Measurements from ENCODE around the gene ENTPD5.

The ENTPD5 gene

GRCh38 chr14:74064426-74064825 is 45.3 kb upstream of the ENTPD5 start:
- Histone ChIP-seq H3K36me3 (replicated peaks in 1 of 2; ENCODE audit: control insufficient read depth in 2 of 2, insufficient read depth in 2 of 2, low read length in 2 of 2) (peaks cover 19 to 81% of the 10 kb centered on the region in 2 donors), H2BK5ac (ENCODE audit: low read length) (no peak overlapping the region), H3K4ac (ENCODE audit: low read length) (no peak overlapping the region), H3K23ac (ENCODE audit: low read depth, low read length, poor library complexity) (no peak overlapping the region), H3K4me3 (ENCODE audit: low read length in 2 of 2) (no peak overlapping the region), H3K27me3 (ENCODE audit: control insufficient read depth in 3 of 3, insufficient read depth in 3 of 3, low read depth in 1 of 3, low read length in 3 of 3) (no peaks in the 10 kb centered on the region), H4K91ac (ENCODE audit: low read depth, low read length, poor library complexity) (no peak overlapping the region), H2BK15ac (ENCODE audit: low read length) (no peak overlapping the region), H2AK5ac (ENCODE audit: low read depth, low read length) (no peak overlapping the region), H3K79me1 (ENCODE audit: low read depth, low read length) (no peaks in the 10 kb centered on the region), H3K14ac (ENCODE audit: low read length) (no peak overlapping the region), H3K9me3 (replicated peaks in 1 of 2; ENCODE audit: control insufficient read depth in 2 of 2, insufficient read depth in 1 of 2, low read depth in 1 of 2, low read length in 2 of 2) (no peaks in the 10 kb centered on the region), H3K4me2 (ENCODE audit: insufficient read depth, low read length, poor library complexity, severe bottlenecking) (no peak overlapping the region), H2AFZ (ENCODE audit: low read length) (no peak overlapping the region), H3K9ac (ENCODE audit: low read depth, low read length, poor library complexity) (no peak overlapping the region), H4K8ac (ENCODE audit: low read depth, low read length) (no peak overlapping the region), H2BK120ac (ENCODE audit: low read depth, low read length) (no peak overlapping the region), H3K27ac (replicated peaks; ENCODE audit: low read length) (no peak overlapping the region), H3K18ac (ENCODE audit: low read length) (no peak overlapping the region), H2BK12ac (ENCODE audit: low read length) (no peak overlapping the region), H3K4me1 (ENCODE audit: control insufficient read depth in 2 of 2, insufficient read depth in 1 of 2, low read depth in 1 of 2, low read length in 2 of 2) (no peaks in the 10 kb centered on the region)
- DNase-seq (ENCODE audit: low spot score) = no peak

- no peak overlapping the region for H3K18ac ChIP-seq (ENCODE audit: low read length)
- no peak overlapping the region for H3K9ac ChIP-seq (ENCODE audit: low read depth, low read length, poor library complexity)
- no peak overlapping the region for H3K14ac ChIP-seq (ENCODE audit: low read length)
- no CpG with 5 or more reads among the region's 2 CpGs for WGBS, 2 donors (ENCODE audit: extremely low coverage in 2 of 2, insufficient read length in 2 of 2, insufficient replicate concordance in 1 of 2)
- no peak overlapping the region for H2BK15ac ChIP-seq (ENCODE audit: low read length)
- no peak overlapping the region for H2BK120ac ChIP-seq (ENCODE audit: low read depth, low read length)
- no peak overlapping the region for H3K27ac ChIP-seq (replicated peaks; ENCODE audit: low read length)
- H3K4me2 ChIP-seq (ENCODE audit: insufficient read depth, low read length, poor library complexity, severe bottlenecking) = no peak overlapping the region
- no peaks in the 10 kb centered on the region for H3K4me1 ChIP-seq (ENCODE audit: control insufficient read depth in 2 of 2, insufficient read depth in 1 of 2, low read depth in 1 of 2, low read length in 2 of 2)
- H2AFZ ChIP-seq (ENCODE audit: low read length) = no peak overlapping the region
- no peak overlapping the region for H2AK5ac ChIP-seq (ENCODE audit: low read depth, low read length)
- no peaks in the 10 kb centered on the region for H3K9me3 ChIP-seq (replicated peaks in 1 of 2; ENCODE audit: control insufficient read depth in 2 of 2, insufficient read depth in 1 of 2, low read depth in 1 of 2, low read length in 2 of 2)
- H4K8ac ChIP-seq (ENCODE audit: low read depth, low read length) = no peak overlapping the region
- H2BK12ac ChIP-seq (ENCODE audit: low read length) = no peak overlapping the region
- H2BK5ac ChIP-seq (ENCODE audit: low read length) = no peak overlapping the region
- H4K91ac ChIP-seq (ENCODE audit: low read depth, low read length, poor library complexity) = no peak overlapping the region
- DNase-seq (ENCODE audit: low spot score) = no peak
- no peak overlapping the region for H3K4me3 ChIP-seq (ENCODE audit: low read length in 2 of 2)
- H3K79me1 ChIP-seq (ENCODE audit: low read depth, low read length) = no peaks in the 10 kb centered on the region
- no peak overlapping the region for H3K4ac ChIP-seq (ENCODE audit: low read length)
- H3K23ac ChIP-seq (ENCODE audit: low read depth, low read length, poor library complexity) = no peak overlapping the region
- peaks cover 19 to 86% of the 10 kb centered on the region in 2 donors for H3K36me3 ChIP-seq (replicated peaks in 1 of 2; ENCODE audit: control insufficient read depth in 2 of 2, insufficient read depth in 2 of 2, low read length in 2 of 2)
- no peaks in the 10 kb centered on the region for H3K27me3 ChIP-seq (ENCODE audit: control insufficient read depth in 3 of 3, insufficient read depth in 3 of 3, low read depth in 1 of 3, low read length in 3 of 3)
Observed at GRCh38 chr14:74062809-74063150, 43.7 kb upstream of the ENTPD5 start.

- no peak overlapping the region for H3K14ac ChIP-seq (ENCODE audit: low read length)
- H4K91ac ChIP-seq (ENCODE audit: low read depth, low read length, poor library complexity) = no peak overlapping the region
- H3K36me3 ChIP-seq (replicated peaks in 1 of 2; ENCODE audit: control insufficient read depth in 2 of 2, insufficient read depth in 2 of 2, low read length in 2 of 2) = no peaks in the 10 kb centered on the region
- no peak overlapping the region for H2AFZ ChIP-seq (ENCODE audit: low read length)
- no peak overlapping the region for H2BK12ac ChIP-seq (ENCODE audit: low read length)
- H3K23ac ChIP-seq (ENCODE audit: low read depth, low read length, poor library complexity) = no peak overlapping the region
- H3K4me2 ChIP-seq (ENCODE audit: insufficient read depth, low read length, poor library complexity, severe bottlenecking) = no peak overlapping the region
- no peak for DNase-seq (ENCODE audit: low spot score)
- H3K4me1 ChIP-seq (ENCODE audit: control insufficient read depth in 2 of 2, insufficient read depth in 1 of 2, low read depth in 1 of 2, low read length in 2 of 2) = no peaks in the 10 kb centered on the region
- H4K8ac ChIP-seq (ENCODE audit: low read depth, low read length) = no peak overlapping the region
- no peak overlapping the region for H3K4me3 ChIP-seq (ENCODE audit: low read length in 2 of 2)
- no peak overlapping the region for H2AK5ac ChIP-seq (ENCODE audit: low read depth, low read length)
- no peak overlapping the region for H3K9ac ChIP-seq (ENCODE audit: low read depth, low read length, poor library complexity)
- no peaks in the 10 kb centered on the region for H3K27me3 ChIP-seq (ENCODE audit: control insufficient read depth in 3 of 3, insufficient read depth in 3 of 3, low read depth in 1 of 3, low read length in 3 of 3)
- no peaks in the 10 kb centered on the region for H3K79me1 ChIP-seq (ENCODE audit: low read depth, low read length)
- H2BK120ac ChIP-seq (ENCODE audit: low read depth, low read length) = no peak overlapping the region
- no peak overlapping the region for H3K4ac ChIP-seq (ENCODE audit: low read length)
- no peak overlapping the region for H2BK5ac ChIP-seq (ENCODE audit: low read length)
- H3K9me3 ChIP-seq (replicated peaks in 1 of 2; ENCODE audit: control insufficient read depth in 2 of 2, insufficient read depth in 1 of 2, low read depth in 1 of 2, low read length in 2 of 2) = no peaks in the 10 kb centered on the region
- H2BK15ac ChIP-seq (ENCODE audit: low read length) = no peak overlapping the region
- WGBS, 2 donors (ENCODE audit: extremely low coverage in 2 of 2, insufficient read length in 2 of 2, insufficient replicate concordance in 1 of 2) = no CpG with 5 or more reads among the region's 3 CpGs
- H3K27ac ChIP-seq (replicated peaks; ENCODE audit: low read length) = no peak overlapping the region
- H3K18ac ChIP-seq (ENCODE audit: low read length) = no peak overlapping the region
Observed at GRCh38 chr14:74049876-74050495, 30.9 kb upstream of the ENTPD5 start.

DNA sequence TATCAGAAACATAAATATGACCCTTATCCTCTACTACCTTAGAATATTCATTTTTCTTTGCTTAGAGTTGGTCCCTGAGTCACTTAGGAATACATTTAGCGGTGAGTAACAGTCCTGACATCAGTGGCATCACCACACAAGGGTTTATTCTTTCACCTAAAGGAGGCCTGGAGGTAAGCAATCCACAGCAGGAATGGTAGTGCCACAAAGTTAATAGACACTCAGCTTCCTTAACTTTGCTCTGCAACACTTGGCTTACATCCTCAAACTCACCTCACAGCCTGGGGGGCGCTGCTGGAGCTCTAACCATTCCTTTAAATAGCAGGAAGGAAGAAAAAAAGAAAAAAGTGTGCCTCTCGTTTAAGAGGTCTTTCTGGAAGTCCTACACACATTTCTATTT is 29.2 kb upstream of the ENTPD5 start:
- H4K91ac ChIP-seq (ENCODE audit: low read depth, low read length, poor library complexity) = no peak overlapping the region
- no peak overlapping the region for H3K9ac ChIP-seq (ENCODE audit: low read depth, low read length, poor library complexity)
- H2BK12ac ChIP-seq (ENCODE audit: low read length) = no peak overlapping the region
- no peak overlapping the region for H2BK5ac ChIP-seq (ENCODE audit: low read length)
- no peak overlapping the region for H2AFZ ChIP-seq (ENCODE audit: low read length)
- DNase-seq (ENCODE audit: low spot score) = no peak
- no peaks in the 10 kb centered on the region for H3K9me3 ChIP-seq (replicated peaks in 1 of 2; ENCODE audit: control insufficient read depth in 2 of 2, insufficient read depth in 1 of 2, low read depth in 1 of 2, low read length in 2 of 2)
- H3K4me3 ChIP-seq (ENCODE audit: low read length in 2 of 2) = no peak overlapping the region
- H3K27ac ChIP-seq (replicated peaks; ENCODE audit: low read length) = no peak overlapping the region
- H3K79me1 ChIP-seq (ENCODE audit: low read depth, low read length) = no peaks in the 10 kb centered on the region
- no peak overlapping the region for H2AK5ac ChIP-seq (ENCODE audit: low read depth, low read length)
- no peak overlapping the region for H3K4me2 ChIP-seq (ENCODE audit: insufficient read depth, low read length, poor library complexity, severe bottlenecking)
- no peak overlapping the region for H3K18ac ChIP-seq (ENCODE audit: low read length)
- H3K23ac ChIP-seq (ENCODE audit: low read depth, low read length, poor library complexity) = no peak overlapping the region
- H4K8ac ChIP-seq (ENCODE audit: low read depth, low read length) = no peak overlapping the region
- no peaks in the 10 kb centered on the region for H3K27me3 ChIP-seq (ENCODE audit: control insufficient read depth in 3 of 3, insufficient read depth in 3 of 3, low read depth in 1 of 3, low read length in 3 of 3)
- H3K4me1 ChIP-seq (ENCODE audit: control insufficient read depth in 2 of 2, insufficient read depth in 1 of 2, low read depth in 1 of 2, low read length in 2 of 2) = no peaks in the 10 kb centered on the region
- no peaks in the 10 kb centered on the region for H3K36me3 ChIP-seq (replicated peaks in 1 of 2; ENCODE audit: control insufficient read depth in 2 of 2, insufficient read depth in 2 of 2, low read length in 2 of 2)
- H2BK120ac ChIP-seq (ENCODE audit: low read depth, low read length) = no peak overlapping the region
- no CpG with 5 or more reads among the region's 3 CpGs for WGBS, 2 donors (ENCODE audit: extremely low coverage in 2 of 2, insufficient read length in 2 of 2, insufficient replicate concordance in 1 of 2)
- no peak overlapping the region for H3K14ac ChIP-seq (ENCODE audit: low read length)
- no peak overlapping the region for H3K4ac ChIP-seq (ENCODE audit: low read length)
- no peak overlapping the region for H2BK15ac ChIP-seq (ENCODE audit: low read length)
